TTC549 (cell line): Measurements from ENCODE around the gene CNIH3.

Source experiments
- FAIRE-seq: peaks from 2 replicates; lab custom pipeline; 2012; peaks lifted over from hg19 to GRCh38; lab: Jason Lieb, UNC

CNIH3 gene

GRCh38 chr1:224616756-224617409, 766 bp downstream of the CNIH3 start:
- FAIRE-seq = no peak

GRCh38 chr1:224617410-224618355, 1.6 kb downstream of the CNIH3 start:
- no peak for FAIRE-seq

DNA sequence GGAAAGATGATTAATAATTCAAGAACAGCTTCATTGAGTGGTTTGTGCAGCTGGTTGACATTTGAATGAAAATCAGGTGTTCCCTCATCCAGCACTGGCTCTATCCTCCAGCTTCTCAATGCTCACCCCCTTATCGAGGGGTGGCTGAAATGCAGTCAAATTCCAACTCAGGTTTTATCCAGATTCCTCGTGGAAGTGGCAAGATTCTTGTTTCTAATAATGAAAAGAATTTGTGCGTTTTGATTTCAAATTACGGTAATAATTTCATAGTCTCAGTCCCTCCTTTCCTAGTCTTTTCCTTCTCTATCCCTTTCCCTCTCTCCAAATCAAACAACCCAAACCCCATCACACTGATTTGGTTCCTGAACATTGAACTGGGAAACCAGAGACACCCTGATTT, 3.1 kb downstream of the CNIH3 start:
- no peak for FAIRE-seq

DNA sequence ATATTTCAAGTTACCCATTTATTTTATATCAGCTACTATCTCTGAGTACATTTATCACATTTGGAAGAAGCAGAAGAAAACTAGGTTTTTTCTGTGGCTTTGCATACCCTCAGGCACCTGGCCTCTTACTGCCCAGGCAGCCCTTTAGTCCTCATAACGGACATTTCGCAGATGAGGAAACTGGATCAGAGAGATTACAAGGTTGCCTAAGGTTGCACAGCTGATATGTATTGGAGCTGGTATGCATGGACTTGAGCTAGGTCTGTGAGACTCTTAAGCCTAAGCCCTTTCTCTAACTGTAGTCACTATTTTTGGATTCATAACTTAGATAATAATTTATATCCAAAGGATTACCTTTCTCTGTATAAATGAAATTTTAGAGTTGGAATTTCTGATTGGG, 4.0 kb downstream of the CNIH3 start:
- no peak for FAIRE-seq

DNA sequence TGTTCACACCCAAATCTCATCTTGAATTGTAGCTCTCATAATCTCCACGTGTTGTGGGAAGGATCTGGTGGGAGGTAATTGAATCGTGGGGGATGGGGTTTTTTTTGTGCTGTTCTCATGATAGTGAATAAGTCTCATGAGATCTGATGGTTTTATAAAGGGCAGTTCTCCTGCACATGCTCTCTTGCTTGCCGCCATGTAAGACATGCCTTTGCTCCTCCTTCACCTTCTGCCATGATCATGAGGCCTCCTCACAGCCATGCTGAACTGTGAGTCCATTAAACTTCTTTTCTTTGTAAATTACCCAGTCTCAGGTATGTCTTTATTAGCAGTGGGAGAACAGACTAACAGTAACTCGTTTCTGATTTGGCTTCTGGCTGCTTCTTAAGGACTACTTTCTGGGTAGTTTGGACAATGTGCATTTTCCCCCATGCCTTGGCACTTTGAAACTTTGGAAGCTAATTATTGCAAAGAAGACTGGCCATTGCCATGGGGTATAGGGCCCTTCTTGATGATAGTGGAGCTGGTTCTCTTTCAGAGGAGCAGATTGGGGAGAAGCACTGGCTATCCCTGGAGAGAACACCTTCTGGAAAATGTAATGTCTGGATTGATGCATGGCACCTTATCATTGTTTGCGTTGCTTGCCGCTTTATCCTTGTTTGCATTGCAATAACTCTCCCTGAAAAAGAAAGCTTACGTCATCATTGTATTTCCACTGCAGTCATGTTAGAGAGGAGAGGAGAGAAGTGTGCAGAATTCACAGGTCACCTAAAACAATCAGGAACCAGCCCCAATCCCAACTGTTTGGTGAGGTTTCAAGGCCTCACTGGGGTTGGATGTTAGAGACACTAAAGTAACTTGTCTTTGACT, 5.9 kb downstream of the CNIH3 start:
- FAIRE-seq = no peak

- no peak for FAIRE-seq
Observed at GRCh38 chr1:224622831-224623230, 6.7 kb downstream of the CNIH3 start.

DNA sequence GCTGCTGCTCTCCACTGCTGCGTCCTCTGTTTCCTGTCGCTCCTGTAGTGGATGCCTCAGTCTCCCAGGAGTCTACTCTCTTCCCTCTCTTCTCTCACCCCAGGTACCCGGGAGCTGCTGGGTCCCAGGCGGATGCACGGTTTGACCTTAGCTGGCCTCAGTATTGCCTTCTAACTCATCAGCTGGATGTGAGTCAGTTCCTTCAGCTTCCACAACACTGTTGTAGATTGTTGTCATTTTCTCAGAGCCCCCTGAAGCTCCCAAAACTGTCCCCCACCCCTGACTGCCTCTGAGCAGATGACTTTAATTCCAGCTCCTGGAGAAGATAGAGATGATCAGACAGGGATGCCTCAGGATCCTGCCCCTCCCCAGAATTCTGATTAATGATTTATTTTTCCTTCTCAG, 7.2 kb downstream of the CNIH3 start:
- FAIRE-seq = no peak

DNA sequence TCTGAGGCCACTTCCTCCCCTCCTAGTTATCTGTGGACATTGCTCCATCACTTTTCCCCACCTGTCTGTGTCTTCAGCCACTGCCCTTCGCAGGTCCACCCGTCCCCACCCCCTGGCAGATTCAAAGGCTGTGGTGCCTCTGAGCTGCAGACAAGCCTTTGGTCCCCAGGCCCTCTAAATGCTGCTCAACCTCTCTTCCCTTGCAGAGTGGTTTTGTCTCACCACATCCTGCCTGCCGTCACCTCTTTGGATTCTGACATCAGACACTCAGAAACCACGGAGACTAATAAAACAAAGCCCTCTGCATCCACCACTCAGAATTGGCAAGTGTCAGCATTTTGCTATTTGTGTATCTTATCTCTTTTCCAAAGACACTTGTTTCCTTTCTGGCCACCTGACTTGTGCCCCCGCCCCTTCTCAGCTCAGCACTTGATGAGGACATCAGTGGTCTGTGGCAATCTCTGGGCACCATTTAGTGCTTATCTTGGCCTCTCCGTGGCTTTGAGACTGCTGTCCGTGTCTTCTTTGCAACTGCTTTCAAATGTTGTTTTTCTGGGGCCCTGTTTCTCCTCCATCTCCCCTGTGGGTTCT, 7.7 kb downstream of the CNIH3 start:
- no peak for FAIRE-seq

- FAIRE-seq = no peak
Observed at GRCh38 chr1:224624432-224624831, 8.3 kb downstream of the CNIH3 start.

DNA sequence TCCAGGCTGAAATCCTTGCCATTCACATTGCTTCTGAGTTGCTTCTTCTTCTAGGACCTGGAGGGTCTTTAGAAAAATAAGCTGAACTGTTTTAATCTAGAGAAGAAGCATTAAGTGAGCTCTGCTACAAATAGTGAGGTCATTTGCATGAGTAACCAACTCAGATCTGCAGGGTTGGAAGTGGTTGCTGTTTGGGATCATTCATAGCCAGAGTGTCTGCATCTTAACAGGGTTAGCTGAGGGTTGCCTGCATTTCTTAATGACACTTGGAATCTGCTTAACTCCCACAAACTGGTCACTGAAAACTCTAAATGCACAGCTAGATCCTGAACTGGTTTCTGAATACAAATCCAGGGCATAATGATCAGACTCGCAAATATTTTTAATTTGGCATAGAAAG, 9.9 kb downstream of the CNIH3 start:
- no peak for FAIRE-seq

DNA sequence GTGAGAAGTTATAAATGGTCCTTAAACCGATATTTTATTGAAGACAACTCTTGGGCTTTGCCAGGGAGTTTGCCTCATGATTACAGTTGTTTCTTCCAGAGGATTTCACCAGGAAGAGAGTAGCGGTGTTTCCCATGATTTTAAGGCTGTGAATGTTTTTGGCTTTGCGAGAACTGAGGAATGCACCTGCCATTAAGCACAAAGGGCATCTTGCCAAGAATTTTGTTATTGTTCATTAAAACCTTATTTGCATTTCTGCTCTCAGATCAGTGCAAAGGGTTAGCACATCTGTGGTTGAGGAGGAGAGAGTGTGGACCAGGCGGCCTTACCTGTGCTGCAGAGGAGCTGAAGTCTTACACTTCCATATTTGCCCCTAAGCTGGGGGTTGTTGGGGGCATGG, 13.8 kb downstream of the CNIH3 start:
- FAIRE-seq = no peak

DNA sequence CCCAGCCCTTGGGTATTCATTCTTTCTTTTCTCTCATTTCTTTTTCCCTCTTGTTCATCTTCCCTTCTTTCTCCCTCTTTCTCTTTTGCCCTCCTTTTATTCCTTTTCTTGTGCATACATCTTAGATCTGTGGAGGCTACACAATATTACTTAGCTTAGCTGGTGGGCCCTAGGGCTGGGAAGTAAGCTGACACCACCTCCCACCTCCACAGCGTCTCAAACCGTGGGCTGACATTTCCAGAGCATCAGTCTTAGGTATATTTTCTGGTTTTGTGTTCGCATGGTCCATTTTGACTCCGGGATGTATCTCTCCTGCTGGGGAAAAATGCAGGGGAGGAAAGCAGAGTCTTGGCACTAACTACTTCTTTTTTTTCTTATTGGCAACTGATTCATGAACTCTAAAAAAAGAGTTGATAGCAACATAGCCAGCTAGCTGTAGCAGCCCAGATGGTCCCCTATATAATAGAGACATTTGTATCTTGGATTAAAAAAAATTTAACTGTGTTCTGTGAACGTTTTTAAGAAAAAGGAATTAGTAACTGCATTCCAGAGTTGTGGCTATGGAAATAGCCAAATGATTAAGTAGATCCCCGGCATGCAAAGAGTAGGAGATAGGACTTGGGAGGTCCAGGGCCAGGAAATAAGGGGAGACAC, 15.5 kb downstream of the CNIH3 start:
- FAIRE-seq = no peak

DNA sequence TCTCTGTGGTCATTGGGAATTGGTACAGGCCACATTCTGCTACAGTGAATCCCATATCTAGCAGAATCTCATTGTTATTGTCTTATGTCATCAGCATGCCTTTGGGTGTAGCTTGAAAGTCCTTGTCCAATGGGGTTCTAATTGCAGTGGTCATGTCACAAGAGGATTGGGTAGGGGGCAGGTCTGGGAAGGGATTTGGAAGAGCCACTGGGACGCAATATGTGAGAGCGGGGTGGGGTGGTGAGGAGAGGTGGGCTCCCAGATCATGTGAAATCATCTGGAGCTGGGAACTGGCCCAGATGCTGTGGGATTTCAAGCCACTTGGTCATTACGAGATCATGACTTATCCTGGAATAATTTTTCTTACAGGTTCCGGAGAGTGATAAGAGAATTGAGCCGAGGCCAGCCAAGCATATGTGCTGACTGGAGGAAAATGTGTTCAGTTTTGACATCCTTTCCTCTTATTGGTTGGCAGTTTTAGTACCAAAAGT, 16.3 kb downstream of the CNIH3 start:
- FAIRE-seq = no peak

GRCh38 chr1:224632921-224633321, 16.8 kb downstream of the CNIH3 start:
- FAIRE-seq = no peak

DNA sequence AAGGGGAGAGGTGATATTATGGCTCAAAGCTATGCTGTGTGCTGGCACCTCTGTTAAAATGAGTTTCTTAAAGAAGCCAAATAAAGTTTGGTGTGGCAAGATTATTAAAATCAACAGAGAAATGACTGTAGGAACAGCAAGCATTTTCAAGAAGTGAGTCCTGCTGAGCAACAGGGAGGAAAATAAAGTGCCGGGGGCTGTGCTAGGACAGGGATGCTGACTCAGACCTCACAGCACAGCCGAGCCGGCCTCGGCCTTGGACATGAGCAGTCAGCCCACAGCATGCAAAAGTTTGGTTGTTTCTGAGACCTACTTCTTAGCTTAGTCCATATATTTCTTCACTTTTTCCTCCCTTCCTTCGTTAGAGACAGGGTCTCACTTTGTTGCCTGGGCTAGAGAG, 19.2 kb downstream of the CNIH3 start:
- no peak for FAIRE-seq

GRCh38 chr1:224637515-224637914, 21.4 kb downstream of the CNIH3 start:
- FAIRE-seq = no peak

GRCh38 chr1:224637936-224638335, 21.8 kb downstream of the CNIH3 start:
- no peak for FAIRE-seq

DNA sequence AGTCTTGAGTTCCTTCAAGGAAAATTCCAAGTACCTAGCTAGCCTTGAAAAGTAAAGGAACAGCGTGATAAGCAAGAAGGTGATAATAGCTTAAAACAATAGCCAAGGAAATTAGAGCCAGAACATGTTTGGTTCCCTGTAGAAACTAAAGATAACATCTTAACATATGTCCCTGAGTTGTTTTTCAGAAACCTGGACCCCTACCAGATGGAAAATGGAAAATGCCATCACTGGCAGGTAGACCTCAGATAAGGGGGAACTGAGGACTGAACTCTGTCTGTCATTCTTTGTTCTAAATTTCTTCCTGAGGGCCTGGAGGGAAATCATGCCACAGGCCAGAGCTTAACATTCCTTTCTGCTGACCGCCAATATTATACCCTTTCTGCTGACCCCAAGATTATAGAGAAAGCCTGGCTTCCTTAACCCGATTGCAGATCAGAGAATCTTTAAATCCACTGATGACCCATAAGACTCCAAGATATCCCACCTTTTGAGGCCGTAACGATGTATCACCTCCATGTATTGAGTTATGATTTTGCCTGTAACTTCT, 23.4 kb downstream of the CNIH3 start:
- FAIRE-seq = no peak

GRCh38 chr1:224640018-224640417, 23.9 kb downstream of the CNIH3 start:
- no peak for FAIRE-seq

- FAIRE-seq = no peak
Observed at GRCh38 chr1:224640587-224640986, 24.5 kb downstream of the CNIH3 start.

DNA sequence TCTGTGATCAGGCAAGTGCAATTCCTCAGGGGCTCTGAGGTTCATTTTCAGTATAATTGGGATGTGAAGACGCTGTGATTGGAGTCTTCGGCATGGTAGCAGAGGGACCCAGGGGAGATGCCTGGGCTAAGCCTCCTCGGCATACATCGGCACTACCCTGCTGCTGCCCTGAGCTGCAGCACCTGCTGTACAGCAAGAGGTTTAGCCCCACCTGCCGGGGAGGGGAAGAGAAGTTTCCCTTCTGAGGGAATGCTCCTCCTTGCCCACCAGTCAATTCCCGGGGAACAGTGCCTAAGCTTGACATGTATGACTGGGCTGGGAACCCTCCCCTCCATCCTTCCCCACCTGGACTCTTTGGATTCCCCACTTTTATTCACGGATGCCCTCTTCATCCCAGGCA, 24.9 kb downstream of the CNIH3 start:
- FAIRE-seq = no peak
